Liver (tissue), 3 donors: ENCODE data around the gene USP31.

ENCODE experiments used
- EGR1 ChIP-seq, 2 donors: IDR thresholded peaks; 2 replicates each; pipeline ENCODE4 v1.6.1; 2016 to 2018; ENCODE audit warnings: antibody characterized with exemption in 2 of 2, low read depth in 2 of 2
- HNF4A ChIP-seq, 2 donors: conservative IDR thresholded peaks; 2 replicates each; pipeline ENCODE4 v1.6.1; 2016; ENCODE audit warnings: antibody characterized with exemption in 2 of 2, mild to moderate bottlenecking in 2 of 2
- HNF4G ChIP-seq: IDR thresholded peaks from 2 replicates; pipeline ENCODE4 v1.6.1; 2016; ENCODE audit warnings: antibody characterized with exemption
- RAD21 ChIP-seq, 2 donors: IDR thresholded peaks; 2 replicates each; pipeline ENCODE4 v1.6.1; 2016; ENCODE audit warnings: antibody characterized with exemption in 2 of 2, mild to moderate bottlenecking in 2 of 2
- SP1 ChIP-seq: IDR thresholded peaks from 2 replicates; pipeline ENCODE4 v1.6.1; 2018; ENCODE audit warnings: antibody characterized with exemption, mild to moderate bottlenecking
- YY1 ChIP-seq: IDR thresholded peaks from 2 replicates; pipeline ENCODE4 v1.6.1; 2016; ENCODE audit warnings: antibody characterized with exemption, mild to moderate bottlenecking
- TF ChIP-seq, protein P1 (sequence below): fragments of 150-350 bp; IDR thresholded peaks from 2 replicates; pipeline ENCODE4 v1.5.1; 2017; ENCODE audit warnings: improper control_type of control experiment, low read depth, low read length; ENCODE audit not compliant: missing input control
- TF ChIP-seq, protein P2 (sequence below): IDR thresholded peaks from 2 replicates; pipeline ENCODE4 v1.6.1; 2016; ENCODE audit warnings: antibody characterized with exemption
- TF ChIP-seq, protein P3 (sequence below): IDR thresholded peaks from 2 replicates; pipeline ENCODE4 v1.6.1; 2016; ENCODE audit warnings: antibody characterized with exemption
- TF ChIP-seq, protein P4 (sequence below): IDR thresholded peaks from 2 replicates; pipeline ENCODE4 v1.6.1; 2016; ENCODE audit warnings: antibody characterized with exemption
- donor health status: healthy.
- donor health status: healthy.

DNA sequence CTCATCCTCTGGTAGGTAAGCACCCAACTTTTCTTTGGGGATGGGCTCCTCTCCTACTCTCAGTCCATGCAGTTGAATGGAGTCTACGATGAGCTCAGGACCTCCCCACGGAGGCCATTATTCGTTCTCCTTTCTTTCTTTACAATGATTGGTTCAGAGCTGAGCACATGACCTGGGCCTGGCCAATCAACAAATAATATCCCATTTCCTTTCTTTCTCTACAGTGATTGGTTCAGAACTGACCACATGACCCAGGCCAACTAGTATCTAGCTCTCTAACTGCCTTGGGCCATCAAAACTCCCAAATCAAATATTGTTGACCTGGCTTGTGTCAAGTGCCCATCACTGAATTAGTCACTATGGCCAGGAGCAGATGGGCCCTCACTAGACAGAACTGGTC lies 129.2 kb downstream of the USP31 start:
- TF ChIP-seq, protein P1, sequence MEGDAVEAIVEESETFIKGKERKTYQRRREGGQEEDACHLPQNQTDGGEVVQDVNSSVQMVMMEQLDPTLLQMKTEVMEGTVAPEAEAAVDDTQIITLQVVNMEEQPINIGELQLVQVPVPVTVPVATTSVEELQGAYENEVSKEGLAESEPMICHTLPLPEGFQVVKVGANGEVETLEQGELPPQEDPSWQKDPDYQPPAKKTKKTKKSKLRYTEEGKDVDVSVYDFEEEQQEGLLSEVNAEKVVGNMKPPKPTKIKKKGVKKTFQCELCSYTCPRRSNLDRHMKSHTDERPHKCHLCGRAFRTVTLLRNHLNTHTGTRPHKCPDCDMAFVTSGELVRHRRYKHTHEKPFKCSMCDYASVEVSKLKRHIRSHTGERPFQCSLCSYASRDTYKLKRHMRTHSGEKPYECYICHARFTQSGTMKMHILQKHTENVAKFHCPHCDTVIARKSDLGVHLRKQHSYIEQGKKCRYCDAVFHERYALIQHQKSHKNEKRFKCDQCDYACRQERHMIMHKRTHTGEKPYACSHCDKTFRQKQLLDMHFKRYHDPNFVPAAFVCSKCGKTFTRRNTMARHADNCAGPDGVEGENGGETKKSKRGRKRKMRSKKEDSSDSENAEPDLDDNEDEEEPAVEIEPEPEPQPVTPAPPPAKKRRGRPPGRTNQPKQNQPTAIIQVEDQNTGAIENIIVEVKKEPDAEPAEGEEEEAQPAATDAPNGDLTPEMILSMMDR, result no peak
- TF ChIP-seq RAD21 (IDR thresholded peaks at IDR 0.05) (no peak), HNF4A (conservative IDR thresholded peaks at IDR 0.05) (no peak), YY1 (no peak), EGR1 (IDR thresholded peaks at IDR 0.05; ENCODE audit: low read depth in 2 of 2) (no peak), SP1 (no peak), HNF4G (no peak)
- TF ChIP-seq, protein P2, sequence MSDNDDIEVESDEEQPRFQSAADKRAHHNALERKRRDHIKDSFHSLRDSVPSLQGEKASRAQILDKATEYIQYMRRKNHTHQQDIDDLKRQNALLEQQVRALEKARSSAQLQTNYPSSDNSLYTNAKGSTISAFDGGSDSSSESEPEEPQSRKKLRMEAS, result no peak
- TF ChIP-seq, protein P3, sequence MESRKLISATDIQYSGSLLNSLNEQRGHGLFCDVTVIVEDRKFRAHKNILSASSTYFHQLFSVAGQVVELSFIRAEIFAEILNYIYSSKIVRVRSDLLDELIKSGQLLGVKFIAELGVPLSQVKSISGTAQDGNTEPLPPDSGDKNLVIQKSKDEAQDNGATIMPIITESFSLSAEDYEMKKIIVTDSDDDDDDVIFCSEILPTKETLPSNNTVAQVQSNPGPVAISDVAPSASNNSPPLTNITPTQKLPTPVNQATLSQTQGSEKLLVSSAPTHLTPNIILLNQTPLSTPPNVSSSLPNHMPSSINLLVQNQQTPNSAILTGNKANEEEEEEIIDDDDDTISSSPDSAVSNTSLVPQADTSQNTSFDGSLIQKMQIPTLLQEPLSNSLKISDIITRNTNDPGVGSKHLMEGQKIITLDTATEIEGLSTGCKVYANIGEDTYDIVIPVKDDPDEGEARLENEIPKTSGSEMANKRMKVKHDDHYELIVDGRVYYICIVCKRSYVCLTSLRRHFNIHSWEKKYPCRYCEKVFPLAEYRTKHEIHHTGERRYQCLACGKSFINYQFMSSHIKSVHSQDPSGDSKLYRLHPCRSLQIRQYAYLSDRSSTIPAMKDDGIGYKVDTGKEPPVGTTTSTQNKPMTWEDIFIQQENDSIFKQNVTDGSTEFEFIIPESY, result no peak
- TF ChIP-seq, protein P4, sequence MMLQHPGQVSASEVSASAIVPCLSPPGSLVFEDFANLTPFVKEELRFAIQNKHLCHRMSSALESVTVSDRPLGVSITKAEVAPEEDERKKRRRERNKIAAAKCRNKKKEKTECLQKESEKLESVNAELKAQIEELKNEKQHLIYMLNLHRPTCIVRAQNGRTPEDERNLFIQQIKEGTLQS, result no peak
